ENCODE data around the gene PARM1.
A peak's percentile ranks its signal among the peaks of the same experiment; 100 is the strongest.

The PARM1 gene

GRCh38 chr4:75099321-75099720 lies 166.4 kb downstream of the PARM1 start:
- Histone ChIP-seq H3K4me2 (peak overlapping the region; percentile 86), H3K9ac (peak overlapping the region; percentile 17; the same call in 1 of the 2 replicates), H2AFZ (ENCODE audit: low read depth) (peak overlapping the region; percentile 42; the same call in 1 of the 2 replicates)

More at GRCh38 chr4:75099321-75099720, 166.4 kb downstream of the PARM1 start:
- Histone ChIP-seq H3K36me3 (ENCODE audit: insufficient read depth) (no peaks in the 10 kb centered on the region), H3K4me3 (IDR thresholded peaks at IDR 0.05; ENCODE audit: insufficient read depth, low read depth, low read length) (peak overlapping the region; percentile 20), H3K4me1 (ENCODE audit: low read depth, poor library complexity, severe bottlenecking) (peaks cover 71% of the 10 kb centered on the region), H3K27me3 (ENCODE audit: insufficient read depth, low read depth) (no peaks in the 10 kb centered on the region), H4K20me1 (ENCODE audit: insufficient read depth) (no peaks in the 10 kb centered on the region), H3K27ac (peak overlapping the region; percentile 86), H3K79me2 (ENCODE audit: insufficient read depth, low read depth) (no peaks in the 10 kb centered on the region)
- TF ChIP-seq CTCF (conservative IDR thresholded peaks at IDR 0.05; ENCODE audit: low read depth, low read length), result no peak

Measured in KMS-11 (cell line).